Measurements from ENCODE around the gene VN1R4. TPM values are rescaled to one million over a fixed set of nuclear protein-coding genes. Genes with fewer than 3 reads are reported as not detected.
"Not testable (repeated sequence)": the region's sequence is repeated elsewhere in the genome, so short reads cannot be mapped to it uniquely, and the experiment has no call there.

The VN1R4 gene
- total RNA-seq, 1 donor from 2014 or later = not detected

GRCh38 chr19:53290758-53291549 lies 23.4 kb upstream of the VN1R4 start:
- DNase-seq (ENCODE audit: low read depth) (no peak), FAIRE-seq (no peak)
- no peaks in the 10 kb centered on the region for H3K36me3 ChIP-seq (ENCODE audit: control insufficient read depth, insufficient read depth, low read length)
- TF ChIP-seq CTCF (IDR thresholded peaks at IDR 0.05; ENCODE audit: insufficient read depth, low read length, severe bottlenecking) = no peak
- H3K4me3 ChIP-seq (ENCODE audit: low read depth, low read length) = no peak overlapping the region
- no peaks in the 10 kb centered on the region for H3K27me3 ChIP-seq (ENCODE audit: control insufficient read depth, insufficient read depth, low read length)

- DNase-seq (ENCODE audit: low read depth) (no peak), FAIRE-seq (no peak)
- no peaks in the 10 kb centered on the region for H3K27me3 ChIP-seq (ENCODE audit: control insufficient read depth, insufficient read depth, low read length)
- no peaks in the 10 kb centered on the region for H3K36me3 ChIP-seq (ENCODE audit: control insufficient read depth, insufficient read depth, low read length)
- no peak overlapping the region for H3K4me3 ChIP-seq (ENCODE audit: low read depth, low read length)
- TF ChIP-seq CTCF (IDR thresholded peaks at IDR 0.05; ENCODE audit: insufficient read depth, low read length, severe bottlenecking) = no peak
These were observed 17.6 kb upstream of the VN1R4 start for GRCh38 chr19:53285087-53285486.

GRCh38 chr19:53281947-53282346 lies 14.4 kb upstream of the VN1R4 start:
- DNase-seq (ENCODE audit: low read depth); FAIRE-seq; H3K4me3 ChIP-seq (ENCODE audit: low read depth, low read length); H3K27me3 ChIP-seq (ENCODE audit: control insufficient read depth, insufficient read depth, low read length); H3K36me3 ChIP-seq (ENCODE audit: control insufficient read depth, insufficient read depth, low read length): not testable (repeated sequence)

- DNase-seq (ENCODE audit: low read depth) (no peak), FAIRE-seq (no peak)
- no peak overlapping the region for H3K4me3 ChIP-seq (ENCODE audit: low read depth, low read length)
- H3K27me3 ChIP-seq (ENCODE audit: control insufficient read depth, insufficient read depth, low read length) = no peaks in the 10 kb centered on the region
- TF ChIP-seq CTCF (IDR thresholded peaks at IDR 0.05; ENCODE audit: insufficient read depth, low read length, severe bottlenecking) = no peak
- no peaks in the 10 kb centered on the region for H3K36me3 ChIP-seq (ENCODE audit: control insufficient read depth, insufficient read depth, low read length)
These were observed 8.0 kb upstream of the VN1R4 start for GRCh38 chr19:53275480-53275879.

- Histone ChIP-seq H3K4me3 (ENCODE audit: low read depth, low read length) (no peak overlapping the region), H3K36me3 (ENCODE audit: control insufficient read depth, insufficient read depth, low read length) (no peaks in the 10 kb centered on the region), H3K27me3 (ENCODE audit: control insufficient read depth, insufficient read depth, low read length) (no peaks in the 10 kb centered on the region)
- no peak for TF ChIP-seq CTCF (IDR thresholded peaks at IDR 0.05; ENCODE audit: insufficient read depth, low read length, severe bottlenecking)
- FAIRE-seq (peak; percentile 64), DNase-seq (ENCODE audit: low read depth) (no peak)
These were observed 4.5 kb upstream of the VN1R4 start for GRCh38 chr19:53272044-53272443.

- DNase-seq (ENCODE audit: low read depth); H3K4me3 ChIP-seq (ENCODE audit: low read depth, low read length); H3K36me3 ChIP-seq (ENCODE audit: control insufficient read depth, insufficient read depth, low read length); FAIRE-seq; H3K27me3 ChIP-seq (ENCODE audit: control insufficient read depth, insufficient read depth, low read length): not testable (repeated sequence)
These were observed 2.3 kb upstream of the VN1R4 start for GRCh38 chr19:53269861-53270260.

GRCh38 chr19:53257715-53258342 lies 9.7 kb downstream of the VN1R4 start, which contains the start of gene VN1R2:
TSS of gene VN1R2 (plus strand) at chr19:53258292. CDS start at chr19:53258376, 84 bp downstream.
- not testable (repeated sequence) for DNase-seq (ENCODE audit: low read depth); FAIRE-seq; H3K36me3 ChIP-seq (ENCODE audit: control insufficient read depth, insufficient read depth, low read length); H3K4me3 ChIP-seq (ENCODE audit: low read depth, low read length); H3K27me3 ChIP-seq (ENCODE audit: control insufficient read depth, insufficient read depth, low read length)

Measured in bronchial epithelial cell (primary cell).